Epithelial cell of proximal tubule (primary cell): ENCODE results near the gene ZMAT5. TPM values are rescaled to one million over a fixed set of nuclear protein-coding genes. Genes with fewer than 3 reads are reported as not detected.

Source experiments
- DNase-seq: peaks from one replicate; pipeline ENCODE4 v3.0.0-alpha.2; 2011; ENCODE audit warnings: low read depth
- H3K4me3 ChIP-seq: 2 replicates; pipeline ENCODE4 v1.5.1; 2011; ENCODE audit warnings: low read depth, mild to moderate bottlenecking, low read length
- CTCF ChIP-seq: conservative IDR thresholded peaks from 2 replicates; pipeline ENCODE4 v1.5.1; 2012; ENCODE audit warnings: low read depth, mild to moderate bottlenecking, low read length
- total RNA-seq: library from RNA; depleted of rRNA; stranded (reverse); fragments of >200 nt; gene quantifications from 2 replicates; pipeline ENCODE4 v1.2.3, GENCODE V29; 2015

Gene ZMAT5
- total RNA-seq, 1 donor from 2014 or later, result 24.8 TPM

GRCh38 chr22:29704528-29705285, 62.1 kb downstream of the ZMAT5 start:
- TF ChIP-seq CTCF, result no peak
- no peak for DNase-seq
- no peak overlapping the region for H3K4me3 ChIP-seq

GRCh38 chr22:29703569-29704195, 63.1 kb downstream of the ZMAT5 start:
- no peak for TF ChIP-seq CTCF
- no peak for DNase-seq
- no peak overlapping the region for H3K4me3 ChIP-seq

GRCh38 chr22:29702931-29703501, 63.8 kb downstream of the ZMAT5 start:
- TF ChIP-seq CTCF, result no peak
- H3K4me3 ChIP-seq, result no peak overlapping the region
- DNase-seq, result no peak

- TF ChIP-seq CTCF, result peak; percentile 20
- no peak for DNase-seq
- H3K4me3 ChIP-seq, result no peak overlapping the region
These were observed 64.5 kb downstream of the ZMAT5 start for GRCh38 chr22:29702000-29702930.

DNA sequence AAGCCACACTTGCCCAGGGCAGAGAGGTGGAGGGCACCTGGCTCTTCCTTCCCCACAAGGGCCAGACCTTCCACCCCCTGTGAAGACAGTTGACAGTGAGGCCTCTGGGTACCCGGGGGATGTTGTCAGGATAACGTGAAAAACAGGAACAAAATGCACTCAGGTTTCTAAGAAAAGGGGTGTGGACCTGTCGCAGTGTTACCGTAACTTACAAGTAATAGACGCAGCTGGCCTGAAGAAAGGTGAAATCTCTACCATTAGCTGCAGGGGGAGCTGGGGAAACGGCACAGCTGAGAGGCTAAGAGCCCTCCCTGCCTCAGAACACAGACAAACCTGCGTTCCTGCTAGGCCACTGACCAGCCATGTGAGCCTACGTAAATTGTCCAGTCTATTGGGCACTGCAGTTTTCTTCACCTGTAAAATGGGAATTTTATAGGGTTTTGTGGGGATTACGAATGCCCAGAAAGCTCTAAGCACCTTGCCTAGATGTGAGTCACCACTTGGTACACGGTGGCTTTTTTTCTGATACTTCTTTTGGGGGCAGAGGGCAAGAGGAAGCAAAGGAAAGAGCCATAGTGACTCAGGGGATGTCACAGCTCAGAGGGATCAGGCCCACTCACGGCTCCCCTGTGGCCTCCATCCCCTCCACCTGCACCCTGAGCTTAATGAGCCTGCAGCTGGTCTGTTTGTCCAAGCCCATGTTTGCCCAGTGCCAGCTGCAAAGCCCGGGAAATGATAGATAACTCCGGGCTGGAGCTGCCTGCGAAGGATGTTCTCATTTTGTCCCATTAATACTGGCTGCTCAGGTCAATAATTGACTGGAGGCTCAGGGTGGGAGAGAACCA, 65.4 kb downstream of the ZMAT5 start:
- peak; percentile 9 for DNase-seq
- TF ChIP-seq CTCF, result peak; percentile 49
- no peak overlapping the region for H3K4me3 ChIP-seq

- H3K4me3 ChIP-seq, result no peak overlapping the region
- no peak for TF ChIP-seq CTCF
- DNase-seq, result no peak
These were observed 66.0 kb downstream of the ZMAT5 start for GRCh38 chr22:29700900-29701154.
